ENCODE results near the gene RGS3. TPM values are rescaled to one million over a fixed set of nuclear protein-coding genes. Genes with fewer than 3 reads are reported as not detected.
A peak's percentile ranks its signal among the peaks of the same experiment; 100 is the strongest.

RGS3 gene
- total RNA-seq, 6 donors from 2014 or later = 60.3 to 93.2 (median 72.6) TPM

- no peaks in the 10 kb centered on the region for H3K9me3 ChIP-seq
- H3K36me3 ChIP-seq = no peaks in the 10 kb centered on the region
- no peak for ATAC-seq (ENCODE audit: low FRiP score in 2 of 2)
- peak overlapping the region; percentile 22 to 89 (median 79) for H3K27ac ChIP-seq
- H3K4me1 ChIP-seq = peaks cover 17 to 38% (median 31%) of the 10 kb centered on the region in 4 donors
- DNase-seq = no peak
- no peaks in the 10 kb centered on the region for H3K27me3 ChIP-seq
- TF ChIP-seq CTCF (IDR thresholded peaks at IDR 0.05) (no peak), POLR2AphosphoS5 (IDR thresholded peaks at IDR 0.05) (no peak), POLR2A (IDR thresholded peaks at IDR 0.05) (no peak), EP300 (IDR thresholded peaks at IDR 0.05) (no peak)
- no peak overlapping the region for H3K4me3 ChIP-seq
- WGBS, 2 donors = 60 to 85% methylated on average over 11 to 12 of the region's 12 CpGs
These were observed 156.2 kb downstream of the RGS3 start for GRCh38 chr9:113619491-113620376.

GRCh38 chr9:113620377-113621161 lies 157.0 kb downstream of the RGS3 start:
- Histone ChIP-seq H3K27ac (peak overlapping the region; percentile 64 to 89 (median 79)), H3K4me3 (no peak overlapping the region), H3K36me3 (no peaks in the 10 kb centered on the region), H3K27me3 (no peaks in the 10 kb centered on the region), H3K4me1 (peaks cover 17 to 30% (median 26%) of the 10 kb centered on the region in 4 donors), H3K9me3 (no peaks in the 10 kb centered on the region)
- ATAC-seq (ENCODE audit: low FRiP score in 2 of 2) = peak; percentile 54 to 74
- 25 to 47% methylated on average over 8 to 16 of the region's 16 CpGs for WGBS, 2 donors
- TF ChIP-seq EP300 (IDR thresholded peaks at IDR 0.05) (peak in 1 of 4 donors; percentile 28), POLR2A (IDR thresholded peaks at IDR 0.05) (no peak), CTCF (IDR thresholded peaks at IDR 0.05) (no peak), POLR2AphosphoS5 (IDR thresholded peaks at IDR 0.05) (peak; percentile 40 to 61)
- DNase-seq = peak in 1 of 2 donors; percentile 65

GRCh38 chr9:113621309-113621791 lies 157.8 kb downstream of the RGS3 start:
- no peaks in the 10 kb centered on the region for H3K9me3 ChIP-seq
- WGBS, 2 donors = 33 to 68% methylated on average over 13 to 14 of the region's 14 CpGs
- TF ChIP-seq POLR2A (IDR thresholded peaks at IDR 0.05) (no peak), POLR2AphosphoS5 (IDR thresholded peaks at IDR 0.05) (peak; percentile 41 to 76), CTCF (IDR thresholded peaks at IDR 0.05) (no peak), EP300 (IDR thresholded peaks at IDR 0.05) (peak in 1 of 4 donors; percentile 31)
- no peaks in the 10 kb centered on the region for H3K27me3 ChIP-seq
- DNase-seq (no peak), ATAC-seq (ENCODE audit: low FRiP score in 2 of 2) (peak; percentile 60 to 88)
- H3K27ac ChIP-seq = peak overlapping the region; percentile 64 to 89 (median 79)
- peaks cover 17 to 26% (median 21%) of the 10 kb centered on the region in 4 donors for H3K4me1 ChIP-seq
- H3K4me3 ChIP-seq = no peak overlapping the region
- H3K36me3 ChIP-seq = no peaks in the 10 kb centered on the region

GRCh38 chr9:113621980-113622379 lies 158.5 kb downstream of the RGS3 start:
- H3K27me3 ChIP-seq = no peaks in the 10 kb centered on the region
- TF ChIP-seq POLR2AphosphoS5 (IDR thresholded peaks at IDR 0.05) (no peak), EP300 (IDR thresholded peaks at IDR 0.05) (no peak), CTCF (IDR thresholded peaks at IDR 0.05) (no peak), POLR2A (IDR thresholded peaks at IDR 0.05) (no peak)
- WGBS, 2 donors = 76 to 92% methylated on average over 2 of the region's 2 CpGs
- no peaks in the 10 kb centered on the region for H3K36me3 ChIP-seq
- H3K27ac ChIP-seq = peak overlapping the region in 3 of 4 donors; percentile 64 to 89 (median 80)
- H3K9me3 ChIP-seq = no peaks in the 10 kb centered on the region
- H3K4me1 ChIP-seq = peaks cover 17 to 25% (median 22%) of the 10 kb centered on the region in 4 donors
- H3K4me3 ChIP-seq = no peak overlapping the region
- DNase-seq (no peak), ATAC-seq (ENCODE audit: low FRiP score in 2 of 2) (no peak)
